ENCODE results near the gene RAD51B.

- TF ChIP-seq CTCF (conservative IDR thresholded peaks at IDR 0.05) = no peak
- TF ChIP-seq EZH2 (IDR thresholded peaks at IDR 0.05; ENCODE audit: low read depth) = no peak
Observed at GRCh38 chr14:67962215-67962644, 142.7 kb downstream of the RAD51B start.
